ENCODE data around the gene STOX2. TPM values are rescaled to one million over a fixed set of nuclear protein-coding genes. Genes with fewer than 3 reads are reported as not detected.

The STOX2 gene
- total and polyA plus RNA-seq, 2 of the 13 experiments (the other 11 are each of a cell fraction or from before 2014, with no cell fraction given), result 0.01 to 0.15 TPM

GRCh38 chr4:183959319-183960045 lies 54.4 kb downstream of the STOX2 start:
- no peak overlapping the region for H3K9ac ChIP-seq (ENCODE audit: insufficient read depth, low read depth, low read length)
- H3K27ac ChIP-seq (ENCODE audit: extremely low read length, insufficient read depth, low read length), result no peak overlapping the region
- ATAC-seq (no peak), FAIRE-seq (no peak), DNase-seq (ENCODE audit: low spot score) (no peak)
- H4K20me1 ChIP-seq (ENCODE audit: insufficient read depth, low read length), result no peaks in the 10 kb centered on the region
- no peaks in the 10 kb centered on the region for H3K79me2 ChIP-seq (ENCODE audit: insufficient read depth, low read length)
- WGBS (ENCODE audit: low lambda C conversion rate), result 77% methylated on average over 10 of the region's 10 CpGs
- H3K4me1 ChIP-seq (ENCODE audit: insufficient read depth, low read length), result no peaks in the 10 kb centered on the region
- no peak overlapping the region for H2AFZ ChIP-seq (ENCODE audit: low read length)
- no TSS peak for BruUV-seq (replicated peaks)
- POLR2A ChIA-PET, result no interaction called here
- H3K27me3 ChIP-seq (ENCODE audit: control insufficient read depth in 1 of 2, insufficient read depth in 2 of 2, low read length in 2 of 2), result no peaks in the 10 kb centered on the region
- H3K9me3 ChIP-seq (ENCODE audit: low read length), result no peaks in the 10 kb centered on the region
- H3K4me3 ChIP-seq (replicated peaks in 1 of 3; ENCODE audit: insufficient read depth in 1 of 3, low read depth in 2 of 3, low read length in 3 of 3), result no peak overlapping the region
- intact Hi-C loops (cut with micrococcal nuclease; ENCODE audit: unreplicated experiment), result no loop called here
- CTCF ChIA-PET (ENCODE audit: low intra/inter-chr PET ratio, low total read pairs), result no interaction called here
- no peak overlapping the region for H3K4me2 ChIP-seq (ENCODE audit: low read depth, low read length)
- no peaks in the 10 kb centered on the region for H3K36me3 ChIP-seq (replicated peaks in 1 of 2; ENCODE audit: control insufficient read depth in 1 of 2, insufficient read depth in 2 of 2, low read length in 2 of 2)
- in situ Hi-C loops (cut with HindIII; ENCODE audit: extremely low pct_ligation_motif_present, low pct_unique_long_range_greater_than_20kb), result no loop called here
- TF ChIP-seq PCBP1 (IDR thresholded peaks at IDR 0.05; ENCODE audit: borderline replicate concordance, low read depth, low read length) (no peak), ELF1 (CRISPR knock-in tag; IDR thresholded peaks at IDR 0.05) (no peak), ZSCAN29 (CRISPR knock-in tag; conservative IDR thresholded peaks at IDR 0.05) (no peak), ZNF775 (CRISPR knock-in tag; IDR thresholded peaks at IDR 0.05; ENCODE audit: borderline replicate concordance) (no peak), NFE2 (CRISPR knock-in tag; IDR thresholded peaks at IDR 0.05) (no peak), ZNF563 (CRISPR knock-in tag; IDR thresholded peaks at IDR 0.05) (no peak), ZNF138 (CRISPR knock-in tag; IDR thresholded peaks at IDR 0.05; ENCODE audit: low read depth) (no peak), ZBTB10 (CRISPR knock-in tag; IDR thresholded peaks at IDR 0.05; ENCODE audit: borderline replicate concordance) (no peak), ZNF337 (CRISPR knock-in tag; IDR thresholded peaks at IDR 0.05; ENCODE audit: borderline replicate concordance, low read depth) (no peak), KDM5A (IDR thresholded peaks at IDR 0.05; ENCODE audit: borderline replicate concordance, low read length) (no peak), ZFP36L2 (CRISPR knock-in tag; IDR thresholded peaks at IDR 0.05) (no peak), ZNF687 (CRISPR knock-in tag; IDR thresholded peaks at IDR 0.05) (no peak)
- TF ChIP-seq, protein P1, sequence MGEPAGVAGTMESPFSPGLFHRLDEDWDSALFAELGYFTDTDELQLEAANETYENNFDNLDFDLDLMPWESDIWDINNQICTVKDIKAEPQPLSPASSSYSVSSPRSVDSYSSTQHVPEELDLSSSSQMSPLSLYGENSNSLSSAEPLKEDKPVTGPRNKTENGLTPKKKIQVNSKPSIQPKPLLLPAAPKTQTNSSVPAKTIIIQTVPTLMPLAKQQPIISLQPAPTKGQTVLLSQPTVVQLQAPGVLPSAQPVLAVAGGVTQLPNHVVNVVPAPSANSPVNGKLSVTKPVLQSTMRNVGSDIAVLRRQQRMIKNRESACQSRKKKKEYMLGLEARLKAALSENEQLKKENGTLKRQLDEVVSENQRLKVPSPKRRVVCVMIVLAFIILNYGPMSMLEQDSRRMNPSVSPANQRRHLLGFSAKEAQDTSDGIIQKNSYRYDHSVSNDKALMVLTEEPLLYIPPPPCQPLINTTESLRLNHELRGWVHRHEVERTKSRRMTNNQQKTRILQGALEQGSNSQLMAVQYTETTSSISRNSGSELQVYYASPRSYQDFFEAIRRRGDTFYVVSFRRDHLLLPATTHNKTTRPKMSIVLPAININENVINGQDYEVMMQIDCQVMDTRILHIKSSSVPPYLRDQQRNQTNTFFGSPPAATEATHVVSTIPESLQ (CRISPR knock-in tag; conservative IDR thresholded peaks at IDR 0.05), result no peak
- TF ChIP-seq, protein P2, sequence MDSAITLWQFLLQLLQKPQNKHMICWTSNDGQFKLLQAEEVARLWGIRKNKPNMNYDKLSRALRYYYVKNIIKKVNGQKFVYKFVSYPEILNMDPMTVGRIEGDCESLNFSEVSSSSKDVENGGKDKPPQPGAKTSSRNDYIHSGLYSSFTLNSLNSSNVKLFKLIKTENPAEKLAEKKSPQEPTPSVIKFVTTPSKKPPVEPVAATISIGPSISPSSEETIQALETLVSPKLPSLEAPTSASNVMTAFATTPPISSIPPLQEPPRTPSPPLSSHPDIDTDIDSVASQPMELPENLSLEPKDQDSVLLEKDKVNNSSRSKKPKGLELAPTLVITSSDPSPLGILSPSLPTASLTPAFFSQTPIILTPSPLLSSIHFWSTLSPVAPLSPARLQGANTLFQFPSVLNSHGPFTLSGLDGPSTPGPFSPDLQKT (CRISPR knock-in tag; IDR thresholded peaks at IDR 0.05; ENCODE audit: borderline replicate concordance), result no peak
